HCT116 (cell line): Measurements from ENCODE around the gene PANK1.

Source experiments
- CBX3 ChIP-seq: IDR thresholded peaks from 2 replicates; pipeline ENCODE4 v1.6.1; 2012; ENCODE audit warnings: low read depth
- EZH2 ChIP-seq: fragments of 200-600 bp; sonication (generic); IDR thresholded peaks from 2 replicates; pipeline ENCODE4 v1.6.1; 2017; ENCODE audit warnings: antibody characterized with exemption, mixed run types
- EZH2phosphoT487 ChIP-seq: fragments of 200-600 bp; IDR thresholded peaks from 2 replicates; pipeline ENCODE4 v1.6.1; 2018; ENCODE audit warnings: antibody characterized with exemption, borderline replicate concordance
- POLR2A ChIP-seq: IDR thresholded peaks from 2 replicates; pipeline ENCODE4 v1.7.0; 2011; ENCODE audit warnings: borderline replicate concordance; ENCODE audit not compliant: insufficient read depth, insufficient read length; ENCODE audit errors: extremely low read depth
- POLR2AphosphoS5 ChIP-seq: IDR thresholded peaks from 2 replicates; pipeline ENCODE4 v1.6.1; 2011; ENCODE audit warnings: mild to moderate bottlenecking, low read depth, low read length, moderate library complexity
- RAD21 ChIP-seq: IDR thresholded peaks from 2 replicates; pipeline ENCODE4 v1.6.1; 2012; ENCODE audit warnings: low read depth, mild to moderate bottlenecking
- TF ChIP-seq, protein P1 (sequence below), 3 experiments: fragments of 200-600 bp in 1 of 3; sonication (generic) in 1 of 3; IDR thresholded peaks in 2 of 3; conservative IDR thresholded peaks in 1 of 3; 2 replicates each; pipeline ENCODE4 v1.5.1; 2012 to 2017; ENCODE audit warnings: low read depth in 2 of 3, low read length in 2 of 3, antibody characterized with exemption in 1 of 3, borderline replicate concordance in 1 of 3, control low read depth in 1 of 3, mild to moderate bottlenecking in 1 of 3, mixed read lengths in 1 of 3, mixed run types in 1 of 3, moderate library complexity in 1 of 3; ENCODE audit not compliant: insufficient read depth in 1 of 3
- TF ChIP-seq, protein P2 (sequence below): IDR thresholded peaks from 2 replicates; pipeline ENCODE4 v1.6.1; 2012; ENCODE audit warnings: low read depth

DNA sequence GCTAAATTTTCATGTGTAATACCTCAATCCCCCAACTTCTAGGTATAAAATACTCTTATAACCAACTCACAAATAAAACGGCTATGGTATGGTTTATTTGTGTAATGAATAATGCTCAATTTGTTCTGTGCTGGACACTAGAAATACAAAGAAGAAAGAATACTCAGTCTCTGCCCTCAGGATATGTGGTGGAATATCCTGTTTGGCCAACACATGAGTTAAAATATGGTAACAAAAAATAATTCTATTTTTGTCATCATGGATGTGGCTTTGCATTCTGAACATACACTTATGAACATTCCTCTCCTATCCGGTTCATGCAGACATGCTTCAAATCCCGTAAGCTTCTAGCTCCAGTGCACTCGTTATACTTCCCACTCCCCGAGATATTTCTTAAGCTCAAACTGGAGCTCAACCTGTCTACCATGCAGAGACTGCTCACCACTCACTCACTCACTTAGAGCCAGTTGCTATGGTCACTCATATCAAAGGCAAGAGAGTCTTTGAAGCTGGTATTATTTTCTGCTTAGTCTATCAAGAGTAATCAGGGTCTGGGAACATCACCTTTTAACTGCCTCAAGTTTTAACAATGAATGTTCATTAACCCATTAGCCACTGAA lies 55.8 kb downstream of the PANK1 start:
- TF ChIP-seq, protein P1, sequence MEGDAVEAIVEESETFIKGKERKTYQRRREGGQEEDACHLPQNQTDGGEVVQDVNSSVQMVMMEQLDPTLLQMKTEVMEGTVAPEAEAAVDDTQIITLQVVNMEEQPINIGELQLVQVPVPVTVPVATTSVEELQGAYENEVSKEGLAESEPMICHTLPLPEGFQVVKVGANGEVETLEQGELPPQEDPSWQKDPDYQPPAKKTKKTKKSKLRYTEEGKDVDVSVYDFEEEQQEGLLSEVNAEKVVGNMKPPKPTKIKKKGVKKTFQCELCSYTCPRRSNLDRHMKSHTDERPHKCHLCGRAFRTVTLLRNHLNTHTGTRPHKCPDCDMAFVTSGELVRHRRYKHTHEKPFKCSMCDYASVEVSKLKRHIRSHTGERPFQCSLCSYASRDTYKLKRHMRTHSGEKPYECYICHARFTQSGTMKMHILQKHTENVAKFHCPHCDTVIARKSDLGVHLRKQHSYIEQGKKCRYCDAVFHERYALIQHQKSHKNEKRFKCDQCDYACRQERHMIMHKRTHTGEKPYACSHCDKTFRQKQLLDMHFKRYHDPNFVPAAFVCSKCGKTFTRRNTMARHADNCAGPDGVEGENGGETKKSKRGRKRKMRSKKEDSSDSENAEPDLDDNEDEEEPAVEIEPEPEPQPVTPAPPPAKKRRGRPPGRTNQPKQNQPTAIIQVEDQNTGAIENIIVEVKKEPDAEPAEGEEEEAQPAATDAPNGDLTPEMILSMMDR (IDR thresholded peaks at IDR 0.05 in 2 of 3, conservative IDR thresholded peaks at IDR 0.05 in 1 of 3; ENCODE audit: borderline replicate concordance in 1 of 3, insufficient read depth in 1 of 3, low read depth in 2 of 3, low read length in 2 of 3), result no peak
- no peak for TF ChIP-seq POLR2A
- no peak for TF ChIP-seq POLR2AphosphoS5
- TF ChIP-seq CBX3, result no peak
- TF ChIP-seq, protein P2, sequence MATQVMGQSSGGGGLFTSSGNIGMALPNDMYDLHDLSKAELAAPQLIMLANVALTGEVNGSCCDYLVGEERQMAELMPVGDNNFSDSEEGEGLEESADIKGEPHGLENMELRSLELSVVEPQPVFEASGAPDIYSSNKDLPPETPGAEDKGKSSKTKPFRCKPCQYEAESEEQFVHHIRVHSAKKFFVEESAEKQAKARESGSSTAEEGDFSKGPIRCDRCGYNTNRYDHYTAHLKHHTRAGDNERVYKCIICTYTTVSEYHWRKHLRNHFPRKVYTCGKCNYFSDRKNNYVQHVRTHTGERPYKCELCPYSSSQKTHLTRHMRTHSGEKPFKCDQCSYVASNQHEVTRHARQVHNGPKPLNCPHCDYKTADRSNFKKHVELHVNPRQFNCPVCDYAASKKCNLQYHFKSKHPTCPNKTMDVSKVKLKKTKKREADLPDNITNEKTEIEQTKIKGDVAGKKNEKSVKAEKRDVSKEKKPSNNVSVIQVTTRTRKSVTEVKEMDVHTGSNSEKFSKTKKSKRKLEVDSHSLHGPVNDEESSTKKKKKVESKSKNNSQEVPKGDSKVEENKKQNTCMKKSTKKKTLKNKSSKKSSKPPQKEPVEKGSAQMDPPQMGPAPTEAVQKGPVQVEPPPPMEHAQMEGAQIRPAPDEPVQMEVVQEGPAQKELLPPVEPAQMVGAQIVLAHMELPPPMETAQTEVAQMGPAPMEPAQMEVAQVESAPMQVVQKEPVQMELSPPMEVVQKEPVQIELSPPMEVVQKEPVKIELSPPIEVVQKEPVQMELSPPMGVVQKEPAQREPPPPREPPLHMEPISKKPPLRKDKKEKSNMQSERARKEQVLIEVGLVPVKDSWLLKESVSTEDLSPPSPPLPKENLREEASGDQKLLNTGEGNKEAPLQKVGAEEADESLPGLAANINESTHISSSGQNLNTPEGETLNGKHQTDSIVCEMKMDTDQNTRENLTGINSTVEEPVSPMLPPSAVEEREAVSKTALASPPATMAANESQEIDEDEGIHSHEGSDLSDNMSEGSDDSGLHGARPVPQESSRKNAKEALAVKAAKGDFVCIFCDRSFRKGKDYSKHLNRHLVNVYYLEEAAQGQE, result no peak
- no peak for TF ChIP-seq EZH2phosphoT487
- no peak for TF ChIP-seq RAD21
- no peak for TF ChIP-seq EZH2
